GM23338 (cell line): ENCODE results near the gene CFAP97. TPM values are rescaled to one million over a fixed set of nuclear protein-coding genes. Genes with fewer than 3 reads are reported as not detected.

Source experiments
- ATAC-seq: fragments of 200-7000 bp; cut with Tn5 transposase; 3 replicates; pipeline ENCODE4 v1.9.1; 2020
- DNase-seq: peaks from one replicate; pipeline ENCODE4 v3.0.0-alpha.2; 2015; ENCODE audit warnings: low spot score
- H2AFZ ChIP-seq: fragments of 200-600 bp; sonication (generic); 2 replicates; pipeline ENCODE4 v1.8.0; 2016; ENCODE audit warnings: antibody characterized with exemption, mild to moderate bottlenecking, moderate library complexity
- H3F3A ChIP-seq: fragments of 200-600 bp; sonication (generic); replicated peaks from 2 replicates; pipeline ENCODE4 v1.8.0; 2017; ENCODE audit warnings: antibody characterized with exemption, mixed run types, low read depth
- H3K27ac ChIP-seq: fragments of 200-600 bp; sonication (generic); 2 replicates; pipeline ENCODE4 v1.6.1; 2016; ENCODE audit warnings: low read depth
- H3K27me3 ChIP-seq: fragments of 200-600 bp; sonication (generic); 2 replicates; pipeline ENCODE4 v1.8.0; 2016; ENCODE audit warnings: mild to moderate bottlenecking, mixed run types, moderate library complexity; ENCODE audit not compliant: insufficient read depth
- H3K36me3 ChIP-seq: fragments of 200-600 bp; sonication (generic); 2 replicates; pipeline ENCODE4 v1.8.0; 2016; ENCODE audit warnings: mild to moderate bottlenecking; ENCODE audit not compliant: insufficient read depth
- H3K4me1 ChIP-seq: fragments of 200-600 bp; sonication (generic); 2 replicates; pipeline ENCODE4 v1.8.0; 2016; ENCODE audit warnings: mild to moderate bottlenecking, moderate library complexity; ENCODE audit not compliant: insufficient read depth
- H3K4me2 ChIP-seq: fragments of 200-600 bp; sonication (generic); 2 replicates; pipeline ENCODE4 v1.7.1; 2017; ENCODE audit warnings: mixed run types
- H3K4me3 ChIP-seq: fragments of 200-600 bp; sonication (generic); 2 replicates; pipeline ENCODE4 v1.6.1; 2016; ENCODE audit warnings: mixed run types
- H3K79me2 ChIP-seq: fragments of 200-600 bp; sonication (generic); replicated peaks from 2 replicates; pipeline ENCODE4 v1.8.0; 2017; ENCODE audit warnings: mild to moderate bottlenecking; ENCODE audit not compliant: insufficient read depth
- H3K9me2 ChIP-seq: fragments of 200-600 bp; sonication (generic); 2 replicates; pipeline ENCODE4 v1.8.0; 2017; ENCODE audit not compliant: insufficient read depth
- H4K20me1 ChIP-seq: fragments of 200-600 bp; sonication (generic); replicated peaks from 2 replicates; pipeline ENCODE4 v1.8.0; 2017; ENCODE audit warnings: mild to moderate bottlenecking; ENCODE audit not compliant: insufficient read depth
- H3K27ac Mint-ChIP-seq: 2 replicates; pipeline ENCODE4 v1.8.0; 2020; ENCODE audit warnings: inconsistent platforms, mild to moderate bottlenecking, moderate library complexity, mixed read lengths
- H3K27me3 Mint-ChIP-seq: 3 replicates; pipeline ENCODE4 v1.8.0; 2022; ENCODE audit warnings: low read depth, mild to moderate bottlenecking, moderate library complexity, mixed read lengths, inconsistent platforms; ENCODE audit not compliant: insufficient read depth, poor library complexity
- H3K36me3 Mint-ChIP-seq: 3 replicates; pipeline ENCODE4 v1.8.0; 2021; ENCODE audit warnings: low read depth, mild to moderate bottlenecking, inconsistent platforms, moderate library complexity, mixed read lengths
- H3K4me1 Mint-ChIP-seq: 3 replicates; pipeline ENCODE4 v1.8.0; 2020; ENCODE audit warnings: mild to moderate bottlenecking, inconsistent platforms, mixed read lengths
- H3K4me3 Mint-ChIP-seq: 3 replicates; pipeline ENCODE4 v1.8.0; 2021; ENCODE audit warnings: moderate library complexity, mild to moderate bottlenecking, inconsistent platforms, mixed read lengths
- H3K9me3 Mint-ChIP-seq: 3 replicates; pipeline ENCODE4 v1.8.0; 2020; ENCODE audit warnings: moderate library complexity, mild to moderate bottlenecking, inconsistent platforms, mixed read lengths
- CREB1 ChIP-seq: fragments of 250-450 bp; sonication (Bioruptor Pico); IDR thresholded peaks from 2 replicates; pipeline ENCODE4 v1.5.0; 2020; ENCODE audit warnings: low read depth, mild to moderate bottlenecking, moderate library complexity
- ETS1 ChIP-seq: IDR thresholded peaks from 2 replicates; pipeline ENCODE4 v1.6.1; 2016; ENCODE audit warnings: antibody characterized with exemption
- EZH2 ChIP-seq: fragments of 200-600 bp; sonication (generic); IDR thresholded peaks from one replicate; pipeline ENCODE4 v1.8.0; 2017; ENCODE audit warnings: antibody characterized with exemption, mild to moderate bottlenecking, low read depth; ENCODE audit not compliant: unreplicated experiment
- EZH2phosphoT487 ChIP-seq: fragments of 200-600 bp; sonication (generic); IDR thresholded peaks from one replicate; pipeline ENCODE4 v1.8.1; 2018; ENCODE audit warnings: antibody characterized with exemption; ENCODE audit not compliant: unreplicated experiment
- JUNB ChIP-seq: IDR thresholded peaks from one replicate; pipeline ENCODE4 v1.6.1; 2016; ENCODE audit warnings: antibody characterized with exemption; ENCODE audit not compliant: unreplicated experiment
- NANOG ChIP-seq: IDR thresholded peaks from 2 replicates; pipeline ENCODE4 v1.6.1; 2016; ENCODE audit warnings: antibody characterized with exemption, borderline replicate concordance
- POLR2AphosphoS5 ChIP-seq: IDR thresholded peaks from 2 replicates; pipeline ENCODE4 v1.6.1; 2016; ENCODE audit warnings: antibody characterized with exemption, low read depth
- REST ChIP-seq: IDR thresholded peaks from one replicate; pipeline ENCODE4 v1.6.1; 2018; ENCODE audit warnings: antibody characterized with exemption; ENCODE audit not compliant: unreplicated experiment
- STAT1 ChIP-seq: IDR thresholded peaks from one replicate; pipeline ENCODE4 v1.6.1; 2016; ENCODE audit warnings: antibody characterized with exemption; ENCODE audit not compliant: unreplicated experiment
- ZNF114 ChIP-seq: fragments of 250-450 bp; sonication (Bioruptor Pico); IDR thresholded peaks from 2 replicates; pipeline ENCODE4 v1.5.0; 2020; ENCODE audit warnings: mild to moderate bottlenecking, moderate library complexity
- ZNF331 ChIP-seq: fragments of 250-450 bp; sonication (Bioruptor Pico); IDR thresholded peaks from 2 replicates; pipeline ENCODE4 v1.5.0; 2020; ENCODE audit warnings: low read depth, mild to moderate bottlenecking, moderate library complexity
- ZNF462 ChIP-seq: fragments of 250-450 bp; sonication (Bioruptor Pico); IDR thresholded peaks from 2 replicates; pipeline ENCODE4 v1.5.0; 2020; ENCODE audit warnings: mild to moderate bottlenecking, moderate library complexity
- polyA plus RNA-seq: library from polyadenylated mRNA; unstranded; fragments of >200 nt; fragmentation: Nextera tagmentation; extraction: Ambion mirVana; gene quantifications from 2 replicates; pipeline ENCODE4 v1.2.1, GENCODE V29; 2016
- total RNA-seq: library from RNA; depleted of rRNA; stranded (reverse); fragments of >200 nt; shearing (Covaris generic); gene quantifications from 2 replicates; pipeline ENCODE4 v1.2.3, GENCODE V29; 2014
- TF ChIP-seq, protein P1 (sequence below), 2 experiments: fragments of 200-600 bp in 1 of 2; sonication (generic) in 1 of 2; conservative IDR thresholded peaks; 2 replicates each; pipeline versions ENCODE4 v1.5.1 to v1.6.1; 2016 to 2017; ENCODE audit warnings: antibody characterized with exemption in 2 of 2, low read depth in 2 of 2, mild to moderate bottlenecking in 2 of 2, moderate library complexity in 1 of 2

The CFAP97 gene
- total and polyA plus RNA-seq, 2 experiments from 2014 or later = 37.7 to 73.3 TPM

GRCh38 chr4:185119927-185120630 is 83.7 kb downstream of the CFAP97 start:
- Histone ChIP-seq H3K4me3 (no peak overlapping the region), H2AFZ (peak overlapping the region; percentile 54), H3K36me3 (no peaks in the 10 kb centered on the region; the same call in 1 of the 2 replicates), H3K79me2 (no peaks in the 10 kb centered on the region), H3K27me3 (no peaks in the 10 kb centered on the region), H3K4me2 (0 out of 2 replicates have a peak overlapping the region, but pooled peaks have one; percentile 30), H3K27ac (peak overlapping the region; percentile 57; the same call in 1 of the 2 replicates), H3K9me2 (no peaks in the 10 kb centered on the region), H3K4me1 (peaks cover 21% of the 10 kb centered on the region), H3F3A (no peaks in the 10 kb centered on the region), H4K20me1 (no peaks in the 10 kb centered on the region)
- no peak for TF ChIP-seq NANOG
- TF ChIP-seq, protein P1, sequence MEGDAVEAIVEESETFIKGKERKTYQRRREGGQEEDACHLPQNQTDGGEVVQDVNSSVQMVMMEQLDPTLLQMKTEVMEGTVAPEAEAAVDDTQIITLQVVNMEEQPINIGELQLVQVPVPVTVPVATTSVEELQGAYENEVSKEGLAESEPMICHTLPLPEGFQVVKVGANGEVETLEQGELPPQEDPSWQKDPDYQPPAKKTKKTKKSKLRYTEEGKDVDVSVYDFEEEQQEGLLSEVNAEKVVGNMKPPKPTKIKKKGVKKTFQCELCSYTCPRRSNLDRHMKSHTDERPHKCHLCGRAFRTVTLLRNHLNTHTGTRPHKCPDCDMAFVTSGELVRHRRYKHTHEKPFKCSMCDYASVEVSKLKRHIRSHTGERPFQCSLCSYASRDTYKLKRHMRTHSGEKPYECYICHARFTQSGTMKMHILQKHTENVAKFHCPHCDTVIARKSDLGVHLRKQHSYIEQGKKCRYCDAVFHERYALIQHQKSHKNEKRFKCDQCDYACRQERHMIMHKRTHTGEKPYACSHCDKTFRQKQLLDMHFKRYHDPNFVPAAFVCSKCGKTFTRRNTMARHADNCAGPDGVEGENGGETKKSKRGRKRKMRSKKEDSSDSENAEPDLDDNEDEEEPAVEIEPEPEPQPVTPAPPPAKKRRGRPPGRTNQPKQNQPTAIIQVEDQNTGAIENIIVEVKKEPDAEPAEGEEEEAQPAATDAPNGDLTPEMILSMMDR (conservative IDR thresholded peaks at IDR 0.05; ENCODE audit: low read depth in 2 of 2) = no peak
- no peak for TF ChIP-seq STAT1
- no peak for TF ChIP-seq EZH2
- no peak for TF ChIP-seq CREB1
- no peak for TF ChIP-seq ZNF331
- TF ChIP-seq REST = no peak
- no peak for TF ChIP-seq ZNF114 (CRISPR knock-in tag)
- no peak for TF ChIP-seq EZH2phosphoT487
- no peak for TF ChIP-seq POLR2AphosphoS5
- TF ChIP-seq ZNF462 = no peak
- TF ChIP-seq ETS1 = no peak
- TF ChIP-seq JUNB = no peak
- no peak overlapping the region for H3K4me3 Mint-ChIP-seq
- DNase-seq (no peak), ATAC-seq (no peak)
- no peaks in the 10 kb centered on the region for H3K36me3 Mint-ChIP-seq
- peaks cover under 1% of the 10 kb centered on the region for H3K27me3 Mint-ChIP-seq
- H3K4me1 Mint-ChIP-seq = peaks cover 29% of the 10 kb centered on the region
- H3K9me3 Mint-ChIP-seq = peaks cover 1% of the 10 kb centered on the region
- peak overlapping the region; percentile 61 for H3K27ac Mint-ChIP-seq
